K562 (cell line): ENCODE results near the gene ACTBL2. TPM values are rescaled to one million over a fixed set of nuclear protein-coding genes. Genes with fewer than 3 reads are reported as not detected.

Source experiments
- ATAC-seq: fragments of 200-7000 bp; cut with Tn5 transposase; 3 replicates; pipeline ENCODE4 v1.9.1; 2020; ENCODE audit warnings: moderate library complexity
- BruUV-seq: library from RNA; stranded (reverse); fragments of 400-500 nt; replicated peaks from 2 replicates; lab custom pipeline; 2021; lab: Mats Ljungman, UMichigan
- CTCF ChIA-PET: fragments of 300-600 bp; formaldehyde crosslinking; extraction: SDS; loops from one replicate; lab custom pipeline; 2021; ENCODE audit warnings: low intra/inter-chr PET ratio; lab: Yijun Ruan, JAX
- POLR2A ChIA-PET: fragments of 300-600, 350-650 bp; sonication (Branson Sonifier 250); formaldehyde crosslinking; extraction: SDS; loops from one replicate; lab custom pipeline; 2021; ENCODE audit warnings: antibody characterized with exemption, inconsistent platforms; lab: Yijun Ruan, JAX
- DNase-seq, 4 experiments: peaks; one replicate each; pipeline versions ENCODE4 v3.0.0 to v3.0.0-alpha.2; 2011 to 2018; ENCODE audit warnings: low spot score in 3 of 4, mixed read lengths in 3 of 4; ENCODE audit errors: extremely low read depth in 1 of 4
- FAIRE-seq: peaks from 2 replicates; lab custom pipeline; 2011; peaks lifted over from hg19 to GRCh38; lab: Jason Lieb, UNC
- H2AFZ ChIP-seq: 2 replicates; pipeline ENCODE4 v1.6.0; 2011; ENCODE audit warnings: low read depth, low read length, control low read depth, inconsistent platforms
- H3K27ac ChIP-seq: fragments of 200-600 bp; 3 replicates; pipeline ENCODE4 v1.8.0; 2011; ENCODE audit warnings: low read depth, mild to moderate bottlenecking, control low read depth, inconsistent platforms, low read length, moderate library complexity, mixed read lengths; ENCODE audit errors: extremely low read depth
- H3K27me3 ChIP-seq, 2 experiments: fragments of 300-600 bp in 1 of 2; 2 replicates in 1 of 2; 3 replicates in 1 of 2; pipeline versions ENCODE4 v1.6.0 to v1.8.0; 2011; ENCODE audit warnings: inconsistent platforms in 2 of 2, low read length in 2 of 2, mild to moderate bottlenecking in 1 of 2, mixed read lengths in 1 of 2, moderate library complexity in 1 of 2; ENCODE audit not compliant: control insufficient read depth in 2 of 2, insufficient read depth in 2 of 2
- H3K36me3 ChIP-seq: fragments of 300-600 bp; 3 replicates; pipeline ENCODE4 v1.8.0; 2011; ENCODE audit warnings: mild to moderate bottlenecking, low read length, inconsistent platforms; ENCODE audit not compliant: control insufficient read depth, insufficient read depth
- H3K4me1 ChIP-seq, 2 experiments: fragments of 200-600 bp in 1 of 2; replicated peaks in 1 of 2; 2 replicates in 1 of 2; 3 replicates in 1 of 2; pipeline versions ENCODE4 v1.5.1 to v1.8.0; 2011; ENCODE audit warnings: inconsistent platforms in 2 of 2, low read length in 2 of 2, mild to moderate bottlenecking in 1 of 2, mixed read lengths in 1 of 2, moderate library complexity in 1 of 2; ENCODE audit not compliant: control insufficient read depth in 2 of 2, insufficient read depth in 2 of 2
- H3K4me2 ChIP-seq: 2 replicates; pipeline ENCODE4 v1.6.1; 2011; ENCODE audit warnings: low read length, control low read depth, inconsistent platforms, mixed read lengths; ENCODE audit not compliant: insufficient read depth
- H3K4me3 ChIP-seq: fragments of 200-600 bp; sonication (generic), shearing (Covaris generic); 2 replicates; pipeline ENCODE4 v1.5.1; 2016; ENCODE audit warnings: control low read depth, inconsistent platforms
- H3K79me2 ChIP-seq: fragments of 200-600 bp; 3 replicates; pipeline ENCODE4 v1.8.0; 2011; ENCODE audit warnings: low read length, inconsistent platforms; ENCODE audit not compliant: control insufficient read depth, insufficient read depth
- H3K9ac ChIP-seq, 2 experiments: 2 replicates each; pipeline versions ENCODE4 v1.6.0 to v1.6.1; 2011; ENCODE audit warnings: low read depth in 2 of 2, low read length in 2 of 2, control low read depth in 1 of 2, inconsistent platforms in 1 of 2, mild to moderate bottlenecking in 1 of 2, mixed read lengths in 1 of 2; ENCODE audit not compliant: insufficient read depth in 1 of 2
- H3K9me1 ChIP-seq: one replicate; pipeline ENCODE4 v1.6.0; 2011; ENCODE audit warnings: inconsistent platforms, mild to moderate bottlenecking, low read length, moderate library complexity; ENCODE audit not compliant: control insufficient read depth, insufficient read depth
- H3K9me3 ChIP-seq: replicated peaks from 2 replicates; pipeline ENCODE4 v1.5.1; 2011; ENCODE audit warnings: low read depth, low read length, inconsistent platforms; ENCODE audit not compliant: control insufficient read depth, insufficient read depth
- H4K20me1 ChIP-seq: replicated peaks from 2 replicates; pipeline ENCODE4 v1.6.1; 2011; ENCODE audit warnings: low read length, inconsistent platforms, mixed read lengths; ENCODE audit not compliant: control insufficient read depth, insufficient read depth
- KLF13 ChIP-seq: fragments of 450-650 bp; IDR thresholded peaks from 2 replicates; pipeline ENCODE4 v1.6.1; 2016; ENCODE audit warnings: missing genetic modification characterization, low read depth, mild to moderate bottlenecking, missing compliant biosample characterization, moderate library complexity, borderline replicate concordance
- LEF1 ChIP-seq: fragments of 450-650 bp; IDR thresholded peaks from 2 replicates; pipeline ENCODE4 v1.6.1; 2016; ENCODE audit warnings: mild to moderate bottlenecking
- NFE2 ChIP-seq: IDR thresholded peaks from 2 replicates; pipeline ENCODE4 v1.6.1; 2014; ENCODE audit warnings: antibody characterized with exemption, low read depth
- TAF7 ChIP-seq: fragments of 450-650 bp; IDR thresholded peaks from 2 replicates; pipeline ENCODE4 v1.6.1; 2016; ENCODE audit warnings: missing genetic modification characterization, missing compliant biosample characterization
- TCFL5 ChIP-seq: fragments of 250-450 bp; sonication (Bioruptor Pico); conservative IDR thresholded peaks from 2 replicates; pipeline ENCODE4 v1.6.1; 2021; ENCODE audit warnings: mild to moderate bottlenecking, moderate library complexity, matching md5 sums
- YY1 ChIP-seq, 3 experiments: IDR thresholded peaks; 2 replicates each; pipeline ENCODE4 v1.6.1; 2011; ENCODE audit warnings: low read length in 2 of 3, mild to moderate bottlenecking in 2 of 3, moderate library complexity in 2 of 3, borderline replicate concordance in 1 of 3, control low read depth in 1 of 3, low read depth in 1 of 3; ENCODE audit not compliant: insufficient read depth in 3 of 3, insufficient replicate concordance in 2 of 3, control insufficient read depth in 1 of 3, insufficient read length in 1 of 3; ENCODE audit errors: extremely low read depth in 1 of 3
- ZBTB1 ChIP-seq: sonication (generic); formaldehyde crosslinking; IDR thresholded peaks from 2 replicates; pipeline ENCODE4 v1.8.1; 2023; ENCODE audit warnings: missing genetic modification reagents, low read depth, mild to moderate bottlenecking, borderline replicate concordance
- ZEB2 ChIP-seq: fragments of 450-650 bp; IDR thresholded peaks from 2 replicates; pipeline ENCODE4 v1.6.1; 2016
- ZNF146 ChIP-seq: IDR thresholded peaks from one replicate; pipeline ENCODE4 v1.6.1; 2018; ENCODE audit warnings: missing compliant biosample characterization; ENCODE audit not compliant: unreplicated experiment
- WGBS: fragments of 100-300 bp; shearing (Covaris generic); methylation state at CpG from one replicate; pipeline ENCODE4 v1.1.6; 2016; ENCODE audit warnings: low coverage, mixed read lengths; ENCODE audit not compliant: insufficient coverage; ENCODE audit errors: missing lambda C conversion rate; 5-methylcytosine and 5-hydroxymethylcytosine counted together
- in situ Hi-C: fragments of 300-500 bp; cut with MboI; formaldehyde crosslinking; loops from 4 replicates; pipeline ENCODE4 v1.15.0; 2018; ENCODE audit warnings: inconsistent platforms, mixed read lengths
- intact Hi-C: fragments of 100-400 bp; cut with micrococcal nuclease; formaldehyde crosslinking; loops from 2 replicates; pipeline ENCODE4 v1.14.2; 2022
- polyA plus RNA-seq, 8 experiments: library from polyadenylated mRNA; depleted of rRNA in 4 of 8; stranded (reverse) in 5 of 8; unstranded in 3 of 8; fragments of >200 nt; fragmentation: Nextera tagmentation in 2 of 8; fragmentation: Illumina TruSeq in 1 of 8; extraction: Ambion mirVana in 2 of 8; extraction: Trizol in 1 of 8; gene quantifications; 2 replicates each; pipeline versions ENCODE4 v1.2.1 to v1.2.3, GENCODE V29; 2011 to 2014; ENCODE audit warnings: inconsistent platforms in 1 of 8, missing spikeins in 1 of 8
- total RNA-seq, 7 experiments: library from RNA; depleted of rRNA in 6 of 7; stranded (reverse); fragments of >200 nt in 6 of 7; fragmentation: Illumina TruSeq in 2 of 7; extraction: Trizol in 2 of 7; gene quantifications; 2 replicates each; pipeline versions ENCODE4 v1.2.1 to v1.2.3, GENCODE V29; 2011 to 2021; ENCODE audit warnings: low replicate concordance in 1 of 7

Gene ACTBL2
- total and polyA plus RNA-seq, 9 of the 15 experiments (the other 6 are each of a cell fraction or from before 2014, with no cell fraction given), result not detected

DNA sequence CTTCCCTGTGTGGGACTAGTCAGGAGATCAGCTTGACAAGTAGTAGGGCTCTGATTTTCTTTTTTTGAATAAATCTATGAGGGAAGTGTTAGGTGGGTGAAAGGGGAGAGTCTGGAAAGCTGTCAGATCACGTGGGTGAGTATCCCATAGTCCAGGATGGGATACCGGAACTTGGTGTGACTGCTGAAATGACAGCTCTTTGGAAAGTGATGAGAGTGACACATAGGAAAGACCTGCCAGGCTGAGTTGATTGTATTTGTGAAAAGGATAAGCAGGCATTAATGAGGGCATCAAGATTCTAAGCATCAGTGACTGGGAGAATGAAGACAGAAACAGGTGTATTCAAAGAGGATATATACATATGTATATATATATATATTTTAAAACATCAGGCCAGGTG, 35.6 kb downstream of the ACTBL2 start (continued):
- no peak for TF ChIP-seq YY1 (IDR thresholded peaks at IDR 0.05; ENCODE audit: borderline replicate concordance in 1 of 3, control insufficient read depth in 1 of 3, extremely low read depth in 1 of 3, insufficient read depth in 3 of 3, insufficient read length in 1 of 3, insufficient replicate concordance in 2 of 3, low read depth in 1 of 3, low read length in 2 of 3)
- TF ChIP-seq, all 486 proteins: peak for 0

DNA sequence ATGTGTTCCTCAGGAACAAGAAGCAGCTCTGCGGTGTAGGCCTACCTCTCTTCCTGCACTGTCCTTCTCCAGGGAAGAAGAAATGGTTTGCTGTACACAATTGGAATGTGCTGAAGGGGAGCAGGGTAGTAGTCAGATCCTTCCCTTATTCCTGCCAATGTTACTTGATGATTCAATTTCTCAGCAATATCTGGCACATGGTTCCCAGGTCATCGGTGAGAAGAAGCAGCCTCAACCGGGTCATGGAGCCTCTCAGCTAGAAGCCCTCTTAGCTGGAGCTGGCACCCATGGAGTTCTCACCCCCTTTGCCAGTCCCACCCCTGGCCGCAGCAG, 36.9 kb downstream of the ACTBL2 start:
- no TSS peak for BruUV-seq

More for the DNA sequence above, 36.9 kb downstream of the ACTBL2 start:
- ChIA-PET POLR2A (no interaction called here), CTCF (no interaction called here)
- DNase-seq (no peak), FAIRE-seq (no peak), ATAC-seq (no peak)
- H3K27ac ChIP-seq, result no peak overlapping the region
- peaks cover 3 to 21% of the 10 kb centered on the region in 2 experiments; a peak in 3 of 5 replicates for H3K4me1 ChIP-seq
- H3K4me2 ChIP-seq, result no peak overlapping the region
- in situ Hi-C loops (no loop called here), intact Hi-C loops (no loop called here)
- no peaks in the 10 kb centered on the region for H4K20me1 ChIP-seq
- H3K4me3 ChIP-seq, result no peak overlapping the region
- no peak overlapping the region for H2AFZ ChIP-seq
- no peak overlapping the region for H3K9ac ChIP-seq
- H3K27me3 ChIP-seq, result no peaks in the 10 kb centered on the region
- WGBS, result 46% methylated on average over 4 of the region's 4 CpGs
- H3K9me1 ChIP-seq, result no peaks in the 10 kb centered on the region
- H3K9me3 ChIP-seq, result no peaks in the 10 kb centered on the region
- no peaks in the 10 kb centered on the region for H3K79me2 ChIP-seq
- TF ChIP-seq ZBTB1 (CRISPR knock-in tag), result no peak
- TF ChIP-seq TCFL5, result no peak
- TF ChIP-seq KLF13 (tag), result no peak
- TF ChIP-seq ZNF146, result no peak
- no peak for TF ChIP-seq LEF1
- no peak for TF ChIP-seq NFE2
- TF ChIP-seq TAF7 (tag), result no peak
- TF ChIP-seq ZEB2, result no peak
- no peaks in the 10 kb centered on the region for H3K36me3 ChIP-seq
